Activated T-helper 1 cell treated with anti-CD3 and anti-CD28 coated beads, Interleukin-12 subunit alpha, Interleukin-12 subunit beta, Interleukin-2, Interleukin-4 antibody, amounts not matched to agents 30 ng/mL and 10 ng/mL and 1 ng/mL, durations not matched to agents 14 hours and 24 hours and 36 hours (primary cell): ENCODE results near the gene CPED1. TPM values are rescaled to one million over a fixed set of nuclear protein-coding genes. Genes with fewer than 3 reads are reported as not detected.
"Not testable (repeated sequence)": the region's sequence is repeated elsewhere in the genome, so short reads cannot be mapped to it uniquely, and the experiment has no call there.

Source experiments
- DNase-seq: peaks from one replicate; pipeline ENCODE4 v3.0.0; 2021; ENCODE audit warnings: low spot score
- H3K27ac Mint-ChIP-seq: one replicate; pipeline ENCODE4 v1.8.0; 2021; ENCODE audit warnings: mild to moderate bottlenecking, mixed read lengths
- H3K27me3 Mint-ChIP-seq: one replicate; pipeline ENCODE4 v1.8.0; 2022; ENCODE audit warnings: mild to moderate bottlenecking, moderate library complexity, mixed read lengths; ENCODE audit not compliant: insufficient read depth
- H3K36me3 Mint-ChIP-seq: one replicate; pipeline ENCODE4 v1.8.0; 2021; ENCODE audit warnings: low read depth, mixed read lengths
- H3K4me1 Mint-ChIP-seq: one replicate; pipeline ENCODE4 v1.8.0; 2021; ENCODE audit warnings: low read depth, mixed read lengths
- H3K4me3 Mint-ChIP-seq: one replicate; pipeline ENCODE4 v1.8.0; 2021; ENCODE audit warnings: mild to moderate bottlenecking, moderate library complexity, mixed read lengths
- H3K9me3 Mint-ChIP-seq: one replicate; pipeline ENCODE4 v1.8.0; 2021; ENCODE audit warnings: mixed read lengths
- intact Hi-C: fragments of 100-400 bp; cut with micrococcal nuclease; formaldehyde crosslinking; loops from one replicate; pipeline ENCODE4 v1.15.1; 2024
- total RNA-seq: library from RNA; stranded (reverse); gene quantifications from 2 replicates; pipeline ENCODE4 v1.2.3, GENCODE V29; 2022

Gene CPED1
- total RNA-seq, 1 donor from 2014 or later, result not detected

- H3K36me3 Mint-ChIP-seq, H3K9me3 Mint-ChIP-seq, H3K4me1 Mint-ChIP-seq, intact Hi-C loops, H3K4me3 Mint-ChIP-seq, DNase-seq, H3K27ac Mint-ChIP-seq, H3K27me3 Mint-ChIP-seq: not testable (repeated sequence)
These were observed 264.2 kb downstream of the CPED1 start for GRCh38 chr7:121252523-121253235.

GRCh38 chr7:121259826-121260225 is 271.3 kb downstream of the CPED1 start:
- peaks cover 2% of the 10 kb centered on the region for H3K27me3 Mint-ChIP-seq
- intact Hi-C loops, result no loop called here
- no peak for DNase-seq
- no peak overlapping the region for H3K27ac Mint-ChIP-seq
- H3K4me3 Mint-ChIP-seq, result no peak overlapping the region
- no peaks in the 10 kb centered on the region for H3K9me3 Mint-ChIP-seq
- H3K4me1 Mint-ChIP-seq, result no peaks in the 10 kb centered on the region
- no peaks in the 10 kb centered on the region for H3K36me3 Mint-ChIP-seq

GRCh38 chr7:121261207-121261884 is 272.8 kb downstream of the CPED1 start:
- intact Hi-C loops, result no loop called here
- no peaks in the 10 kb centered on the region for H3K27me3 Mint-ChIP-seq
- no peaks in the 10 kb centered on the region for H3K36me3 Mint-ChIP-seq
- no peak for DNase-seq
- no peak overlapping the region for H3K27ac Mint-ChIP-seq
- no peaks in the 10 kb centered on the region for H3K9me3 Mint-ChIP-seq
- no peak overlapping the region for H3K4me3 Mint-ChIP-seq
- H3K4me1 Mint-ChIP-seq, result no peaks in the 10 kb centered on the region

- no peak overlapping the region for H3K27ac Mint-ChIP-seq
- no peak overlapping the region for H3K4me3 Mint-ChIP-seq
- no peak for DNase-seq
- no peaks in the 10 kb centered on the region for H3K9me3 Mint-ChIP-seq
- no peaks in the 10 kb centered on the region for H3K4me1 Mint-ChIP-seq
- intact Hi-C loops, result no loop called here
- no peaks in the 10 kb centered on the region for H3K36me3 Mint-ChIP-seq
- no peaks in the 10 kb centered on the region for H3K27me3 Mint-ChIP-seq
These were observed 273.7 kb downstream of the CPED1 start for GRCh38 chr7:121262221-121262620.

- Mint-ChIP-seq H3K9me3 (no peaks in the 10 kb centered on the region), H3K27me3 (peaks cover 3% of the 10 kb centered on the region), H3K36me3 (no peaks in the 10 kb centered on the region), H3K27ac (no peak overlapping the region), H3K4me1 (no peaks in the 10 kb centered on the region), H3K4me3 (no peak overlapping the region)
- intact Hi-C loops, result no loop called here
- no peak for DNase-seq
These were observed 274.5 kb downstream of the CPED1 start for GRCh38 chr7:121262969-121263368.

DNA sequence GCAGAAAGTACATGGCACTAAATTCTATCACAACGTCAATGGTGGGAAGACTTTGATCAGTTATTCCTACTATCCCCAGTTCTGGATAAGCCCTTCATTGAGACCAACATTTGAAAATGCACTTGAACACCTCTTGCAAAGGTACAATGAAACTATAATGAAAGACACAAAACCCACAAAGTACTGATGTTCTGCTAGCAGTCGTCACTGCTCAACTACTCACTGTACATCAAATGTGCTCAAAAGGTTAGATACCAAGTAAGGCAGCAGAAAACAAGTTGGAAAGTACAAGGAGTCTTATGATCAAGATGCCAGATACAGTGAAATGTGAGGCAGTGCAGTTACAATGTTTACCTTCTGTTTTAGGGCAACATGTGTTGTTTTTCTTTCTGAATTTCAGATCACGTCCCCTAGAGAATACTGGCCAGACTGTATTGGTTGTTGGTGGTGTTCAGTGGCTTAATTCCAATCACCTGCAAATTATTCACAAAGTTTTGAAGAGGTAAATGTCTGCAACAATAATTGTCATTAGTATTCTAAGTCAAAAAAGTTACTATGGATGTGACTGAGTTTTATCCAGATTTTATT is 277.9 kb downstream of the CPED1 start:
- Mint-ChIP-seq H3K4me1 (no peaks in the 10 kb centered on the region), H3K27me3 (peaks cover 6% of the 10 kb centered on the region), H3K36me3 (no peaks in the 10 kb centered on the region), H3K4me3 (no peak overlapping the region), H3K9me3 (no peaks in the 10 kb centered on the region), H3K27ac (no peak overlapping the region)
- intact Hi-C loops, result no loop called here
- DNase-seq, result no peak

GRCh38 chr7:121267612-121268011 is 279.1 kb downstream of the CPED1 start:
- H3K36me3 Mint-ChIP-seq, result no peaks in the 10 kb centered on the region
- H3K4me3 Mint-ChIP-seq, result no peak overlapping the region
- DNase-seq, result no peak
- no peaks in the 10 kb centered on the region for H3K4me1 Mint-ChIP-seq
- no peak overlapping the region for H3K27ac Mint-ChIP-seq
- intact Hi-C loops, result no loop called here
- H3K9me3 Mint-ChIP-seq, result no peaks in the 10 kb centered on the region
- H3K27me3 Mint-ChIP-seq, result peaks cover 6% of the 10 kb centered on the region

GRCh38 chr7:121269798-121270197 is 281.3 kb downstream of the CPED1 start:
- Mint-ChIP-seq H3K4me3 (no peak overlapping the region), H3K4me1 (no peaks in the 10 kb centered on the region), H3K27me3 (peaks cover 6% of the 10 kb centered on the region), H3K9me3 (no peaks in the 10 kb centered on the region), H3K36me3 (no peaks in the 10 kb centered on the region), H3K27ac (no peak overlapping the region)
- DNase-seq, result no peak
- intact Hi-C loops, result no loop called here

GRCh38 chr7:121271098-121271497 is 282.6 kb downstream of the CPED1 start:
- Mint-ChIP-seq H3K36me3 (no peaks in the 10 kb centered on the region), H3K27me3 (peaks cover 6% of the 10 kb centered on the region), H3K4me3 (no peak overlapping the region), H3K9me3 (no peaks in the 10 kb centered on the region), H3K4me1 (no peaks in the 10 kb centered on the region), H3K27ac (no peak overlapping the region)
- intact Hi-C loops, result no loop called here
- no peak for DNase-seq

DNA sequence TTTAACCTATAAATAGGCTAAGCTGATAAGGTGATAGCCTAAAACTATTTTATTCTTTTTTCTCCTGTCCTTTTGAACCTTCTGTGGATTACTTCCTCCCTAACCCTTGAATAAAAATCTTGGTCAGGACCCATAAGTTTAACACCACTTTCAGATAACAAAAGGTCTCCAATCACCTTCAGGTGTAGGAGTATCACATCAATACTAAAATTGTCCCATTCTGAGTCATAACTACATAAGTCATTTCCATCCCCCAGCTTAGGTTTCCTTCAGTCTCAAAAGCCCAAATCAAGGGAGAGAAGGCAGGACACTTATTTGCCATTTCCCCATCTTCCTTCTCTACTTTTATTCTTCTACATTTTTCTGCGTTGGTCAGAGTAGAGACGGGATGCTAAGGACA is 283.4 kb downstream of the CPED1 start:
- intact Hi-C loops, result no loop called here
- peaks cover 9% of the 10 kb centered on the region for H3K27me3 Mint-ChIP-seq

DNA sequence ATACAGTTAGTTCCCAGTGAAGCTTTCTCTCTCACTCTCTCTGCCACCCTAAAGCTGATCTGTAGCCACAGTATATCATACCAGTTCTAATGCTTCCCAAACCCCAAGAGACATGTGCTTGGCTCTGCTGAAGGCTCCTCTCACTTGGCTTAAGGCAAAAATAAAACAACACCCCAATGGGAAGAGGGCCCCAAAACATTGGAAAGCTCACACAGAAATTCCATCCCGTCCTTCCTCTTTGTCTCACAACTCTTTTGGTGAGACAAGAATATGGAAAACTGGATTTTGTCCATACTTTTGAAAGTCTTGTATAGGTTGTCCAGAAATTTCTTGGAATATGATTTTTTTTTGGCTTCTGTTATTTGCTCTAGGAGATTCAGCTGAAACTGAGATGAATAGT is 284.2 kb downstream of the CPED1 start:
- Mint-ChIP-seq H3K27ac (no peak overlapping the region), H3K4me1 (peaks cover under 1% of the 10 kb centered on the region), H3K9me3 (no peaks in the 10 kb centered on the region), H3K27me3 (peaks cover 6% of the 10 kb centered on the region), H3K4me3 (no peak overlapping the region), H3K36me3 (no peaks in the 10 kb centered on the region)
- no peak for DNase-seq
- intact Hi-C loops, result no loop called here

More for the DNA sequence above, 283.4 kb downstream of the CPED1 start:
- no peak for DNase-seq
- Mint-ChIP-seq H3K27ac (no peak overlapping the region), H3K36me3 (no peaks in the 10 kb centered on the region), H3K4me1 (no peaks in the 10 kb centered on the region), H3K9me3 (no peaks in the 10 kb centered on the region), H3K4me3 (no peak overlapping the region)

DNA sequence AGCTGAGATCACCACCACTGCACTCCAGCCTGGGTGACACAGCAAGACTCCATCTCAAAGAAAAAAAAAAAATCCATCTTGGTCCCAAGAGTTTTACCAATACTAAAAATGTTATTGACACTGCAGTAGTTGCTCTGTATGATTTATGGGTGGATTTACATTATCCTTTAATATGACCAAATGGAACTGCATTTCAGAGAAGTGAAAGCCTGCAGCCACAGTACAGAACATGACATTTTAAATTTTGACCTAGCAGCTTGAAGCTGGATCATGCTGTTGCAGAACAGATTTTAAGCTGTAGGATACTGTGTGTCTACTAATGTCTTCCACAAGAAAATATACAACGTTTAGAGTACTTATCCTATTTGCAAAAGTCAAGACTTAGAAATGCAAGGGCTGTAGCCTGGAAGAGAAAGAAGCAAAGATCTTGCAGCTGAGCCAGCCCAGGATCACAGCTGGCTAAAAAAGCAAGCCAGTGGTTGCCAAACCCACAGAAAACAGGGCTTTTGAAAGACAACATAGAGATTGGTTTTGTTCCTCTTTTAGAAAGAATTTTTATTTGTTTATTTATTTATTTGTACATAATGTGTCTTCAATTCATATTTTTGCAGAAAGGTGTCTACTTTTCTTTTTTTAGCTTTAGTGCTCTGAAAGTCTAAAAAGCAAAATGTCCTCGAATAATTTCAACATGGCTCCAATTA is 285.1 kb downstream of the CPED1 start:
- Mint-ChIP-seq H3K36me3 (no peaks in the 10 kb centered on the region), H3K27ac (no peak overlapping the region), H3K4me3 (no peak overlapping the region), H3K9me3 (no peaks in the 10 kb centered on the region), H3K4me1 (peaks cover 10% of the 10 kb centered on the region), H3K27me3 (peaks cover 8% of the 10 kb centered on the region)
- intact Hi-C loops, result no loop called here
- no peak for DNase-seq

DNA sequence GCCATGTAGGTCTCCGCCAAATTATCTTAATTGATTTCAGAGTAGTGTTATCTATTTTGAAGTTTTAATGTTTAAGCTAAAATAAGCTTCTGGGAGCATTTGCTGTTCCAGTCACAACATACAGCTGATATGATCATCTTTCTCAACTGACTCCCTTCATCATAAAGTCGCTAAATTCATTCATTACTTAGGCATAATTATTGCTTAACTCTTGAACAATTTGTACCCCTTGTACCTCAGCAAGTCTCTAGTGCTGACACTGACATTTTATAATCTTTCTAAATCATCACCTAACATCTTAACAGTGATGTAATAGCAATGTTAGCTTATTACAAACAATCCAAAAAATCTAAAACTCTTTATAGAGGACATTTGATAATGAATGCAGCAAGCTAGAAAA is 286.0 kb downstream of the CPED1 start:
- H3K9me3 Mint-ChIP-seq, result no peaks in the 10 kb centered on the region
- intact Hi-C loops, result no loop called here
- peaks cover 8% of the 10 kb centered on the region for H3K27me3 Mint-ChIP-seq
- no peak overlapping the region for H3K4me3 Mint-ChIP-seq
- no peak for DNase-seq
- H3K36me3 Mint-ChIP-seq, result no peaks in the 10 kb centered on the region
- peaks cover 17% of the 10 kb centered on the region for H3K4me1 Mint-ChIP-seq
- H3K27ac Mint-ChIP-seq, result no peak overlapping the region
